ENCODE results near the gene SPTBN4.

DNA sequence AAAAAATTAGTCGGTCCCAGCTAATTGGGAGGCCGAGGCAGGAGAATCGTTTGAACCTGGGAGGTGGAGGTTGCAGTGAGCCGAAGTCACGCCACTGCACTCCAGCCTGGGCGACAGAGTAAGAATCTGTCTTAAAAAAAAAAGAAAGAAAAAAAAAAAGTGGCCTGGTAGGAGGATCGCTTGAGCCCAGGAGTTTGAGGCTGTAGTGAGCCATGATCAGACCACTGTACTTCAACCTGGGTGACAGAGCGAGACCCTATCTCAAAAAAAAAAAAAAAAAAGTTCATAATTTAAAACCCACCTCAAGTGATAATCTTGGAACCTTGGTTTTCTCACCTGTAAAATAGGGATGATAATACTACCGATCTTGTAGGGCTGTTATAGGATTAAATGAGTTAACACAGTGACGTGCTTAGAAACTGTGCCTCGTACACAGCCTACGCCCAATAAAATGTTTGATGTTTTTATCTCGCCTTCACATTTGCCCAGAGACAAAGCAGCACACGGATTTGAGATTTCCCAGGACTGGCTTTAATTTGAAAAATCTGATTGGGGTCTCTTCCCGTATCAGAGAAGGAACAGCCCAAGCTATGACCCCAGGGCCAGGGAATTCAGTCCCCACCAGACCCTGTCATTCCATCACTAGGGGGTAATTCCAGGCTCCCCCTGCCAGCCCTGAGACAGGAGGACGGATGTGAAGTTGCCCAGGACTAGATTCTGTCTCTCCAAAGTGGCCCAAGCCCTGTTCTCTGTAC, 44.6 kb upstream of the SPTBN4 start:
- TF ChIP-seq CTCF (IDR thresholded peaks at IDR 0.05) (no peak), ZFX (IDR thresholded peaks at IDR 0.05; ENCODE audit: borderline replicate concordance) (no peak)
